Effector memory CD4-positive, alpha-beta T cell (primary cell): ENCODE measurements around the gene CYP4F11.
"Not testable (repeated sequence)": the region's sequence is repeated elsewhere in the genome, so short reads cannot be mapped to it uniquely, and the experiment has no call there.

Source experiments
- DNase-seq, 3 donors: peaks; one replicate each; pipeline ENCODE4 v3.0.0-alpha.2; 2020
- H3K27ac ChIP-seq: 2 replicates; pipeline ENCODE4 v1.7.0; 2013; ENCODE audit warnings: mild to moderate bottlenecking, low read length, moderate library complexity; ENCODE audit not compliant: insufficient read depth, poor library complexity, severe bottlenecking
- H3K27me3 ChIP-seq: replicated peaks from 2 replicates; pipeline ENCODE4 v1.7.0; 2013; ENCODE audit warnings: mild to moderate bottlenecking, low read length; ENCODE audit not compliant: insufficient read depth, control insufficient read depth, poor library complexity, severe bottlenecking
- H3K36me3 ChIP-seq: 2 replicates; pipeline ENCODE4 v1.7.0; 2013; ENCODE audit warnings: mild to moderate bottlenecking, low read length, moderate library complexity; ENCODE audit not compliant: control insufficient read depth, insufficient read depth
- H3K4me1 ChIP-seq: 2 replicates; pipeline ENCODE4 v1.7.0; 2013; ENCODE audit warnings: low read length, mild to moderate bottlenecking; ENCODE audit not compliant: control insufficient read depth, insufficient read depth, poor library complexity, severe bottlenecking
- H3K4me3 ChIP-seq: 2 replicates; pipeline ENCODE4 v1.7.0; 2013; ENCODE audit warnings: low read length, low read depth, mild to moderate bottlenecking; ENCODE audit not compliant: insufficient read depth, poor library complexity, severe bottlenecking
- H3K9me3 ChIP-seq: 2 replicates; pipeline ENCODE4 v1.7.0; 2013; ENCODE audit warnings: mild to moderate bottlenecking, low read length, moderate library complexity; ENCODE audit not compliant: control insufficient read depth

Gene CYP4F11

DNA sequence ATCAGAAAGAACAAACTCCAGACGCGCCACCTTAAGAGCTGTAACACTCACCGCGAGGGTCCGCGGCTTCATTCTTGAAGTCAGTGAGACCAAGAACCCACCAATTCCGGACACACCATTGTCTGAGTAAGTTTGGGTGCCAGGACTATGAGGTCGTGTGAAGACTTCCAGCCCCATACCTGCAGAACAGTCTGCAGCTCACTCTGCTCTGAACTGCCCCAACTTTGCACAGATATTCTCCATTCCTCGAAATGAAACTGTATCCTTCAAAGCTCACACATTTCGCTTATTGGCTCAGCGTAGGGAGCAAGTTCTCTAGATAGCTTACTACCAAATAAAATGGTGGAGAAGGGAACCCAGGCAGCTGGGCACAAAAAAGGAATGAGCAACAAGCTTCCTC, 33.8 kb downstream of the CYP4F11 start:
- Histone ChIP-seq H3K4me1 (no peaks in the 10 kb centered on the region), H3K27ac (no peak overlapping the region), H3K36me3 (no peaks in the 10 kb centered on the region), H3K4me3 (no peak overlapping the region), H3K27me3 (no peaks in the 10 kb centered on the region), H3K9me3 (no peaks in the 10 kb centered on the region)
- DNase-seq = no peak

- DNase-seq, H3K27ac ChIP-seq, H3K36me3 ChIP-seq, H3K27me3 ChIP-seq, H3K9me3 ChIP-seq, H3K4me1 ChIP-seq, H3K4me3 ChIP-seq: not testable (repeated sequence)
Observed at GRCh38 chr19:15900032-15900431, 34.3 kb downstream of the CYP4F11 start.

DNA sequence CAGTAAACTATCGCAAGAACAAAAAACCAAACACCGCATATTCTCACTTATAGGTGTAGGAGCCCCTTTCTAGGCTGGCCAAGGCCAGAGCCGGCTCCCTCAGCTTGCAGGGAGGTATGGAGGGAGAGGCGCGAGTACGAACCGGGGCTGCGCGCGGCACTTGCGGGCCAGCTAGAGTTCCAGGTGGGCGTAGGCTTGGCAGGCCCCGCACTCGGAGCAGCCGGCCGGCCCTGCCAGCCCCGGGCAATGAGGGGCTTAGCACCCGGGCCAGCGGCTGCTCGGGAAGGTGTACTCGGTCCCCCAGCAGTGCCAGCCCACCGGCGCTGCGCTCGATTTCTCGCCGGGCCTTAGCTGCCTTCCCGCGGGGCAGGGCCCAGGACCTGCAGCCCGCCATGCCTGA, 34.8 kb downstream of the CYP4F11 start:
- H3K4me3 ChIP-seq = not testable (repeated sequence)

GRCh38 chr19:15897738-15898276, 36.5 kb downstream of the CYP4F11 start, which contains the start of gene CYP4F2:
Gene CYP4F2 (minus strand): TSS chr19:15898074. CDS start chr19:15897611, 463 bp downstream.
- H3K27ac ChIP-seq = no peak within 1 kb of the TSS
- H3K36me3 ChIP-seq = no peaks in the 10 kb centered on the region
- H3K4me3 ChIP-seq = no peak within 1 kb of the TSS
- H3K4me1 ChIP-seq = no peaks in the 10 kb centered on the region
- H3K9me3 ChIP-seq = no peaks in the 10 kb centered on the region
- H3K27me3 ChIP-seq = no peaks in the 10 kb centered on the region
- DNase-seq = no peak

More for the DNA sequence above, 34.8 kb downstream of the CYP4F11 start:
- not testable (repeated sequence) for H3K27ac ChIP-seq, H3K4me1 ChIP-seq, H3K27me3 ChIP-seq, H3K36me3 ChIP-seq, H3K9me3 ChIP-seq, DNase-seq

DNA sequence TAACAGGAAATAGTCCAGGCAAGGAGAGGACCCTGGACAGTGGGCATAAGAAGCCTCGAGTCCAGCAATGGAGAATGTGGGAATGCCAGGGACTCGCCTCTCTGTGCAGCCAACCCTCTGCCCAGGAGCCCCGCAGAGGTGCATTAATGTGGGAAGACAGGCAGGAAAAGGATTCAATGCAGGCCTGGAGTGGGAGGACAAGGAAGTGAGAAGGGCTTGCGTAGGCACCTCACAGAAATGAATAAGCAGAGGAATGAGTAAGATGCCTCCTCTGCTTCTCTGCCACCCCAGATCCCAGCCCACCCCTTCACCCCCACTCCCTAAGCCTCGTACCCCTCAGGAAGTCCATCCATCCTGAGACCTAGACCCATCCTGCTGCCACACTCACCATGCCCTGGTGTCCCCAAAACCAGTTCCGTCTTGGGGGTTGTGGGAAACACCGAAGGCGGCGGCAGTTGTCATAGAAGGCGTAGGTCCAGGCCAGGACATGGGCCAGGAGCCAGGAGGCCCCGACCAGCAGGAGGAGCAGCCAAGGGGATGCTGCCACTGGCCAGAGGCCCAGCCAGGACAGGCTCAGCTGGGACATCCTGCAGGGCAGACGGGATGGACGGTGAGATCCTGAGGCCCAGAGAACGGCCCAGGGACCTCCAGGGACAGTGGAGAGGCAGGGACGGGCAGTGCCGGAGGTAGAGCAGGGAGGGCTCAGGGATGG, 37.1 kb downstream of the CYP4F11 start:
- Histone ChIP-seq H3K9me3 (no peaks in the 10 kb centered on the region), H3K4me1 (no peaks in the 10 kb centered on the region), H3K27ac (no peak overlapping the region), H3K4me3 (no peak overlapping the region), H3K27me3 (no peaks in the 10 kb centered on the region), H3K36me3 (no peaks in the 10 kb centered on the region)
- no peak for DNase-seq

DNA sequence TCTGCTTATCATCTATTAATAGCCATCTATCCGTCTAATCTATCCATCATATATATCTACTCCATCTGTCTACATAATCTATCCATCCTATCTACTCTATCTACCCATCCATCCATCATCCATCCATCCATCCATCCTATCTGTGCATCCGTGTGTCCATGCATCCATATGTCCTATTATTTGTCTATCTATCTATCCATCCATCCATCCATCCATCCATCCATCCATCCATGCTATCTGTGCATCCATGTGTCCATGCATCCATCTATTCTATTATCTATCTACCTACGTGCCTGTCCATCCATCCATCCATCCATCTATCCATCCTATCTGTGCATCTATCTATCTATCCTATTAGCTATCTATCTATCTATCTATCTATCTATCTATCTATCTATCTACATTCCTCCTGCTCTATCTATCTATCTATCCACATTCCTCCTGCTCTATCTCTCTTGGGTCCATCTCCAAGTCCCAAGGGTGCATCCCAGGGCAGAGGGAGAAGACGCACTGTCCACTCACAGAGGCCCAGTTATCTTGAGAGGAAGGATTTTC, 38.4 kb downstream of the CYP4F11 start:
- H3K27me3 ChIP-seq = no peaks in the 10 kb centered on the region
- DNase-seq = no peak
- H3K4me3 ChIP-seq = no peak overlapping the region
- no peaks in the 10 kb centered on the region for H3K9me3 ChIP-seq
- H3K27ac ChIP-seq = no peak overlapping the region
- no peaks in the 10 kb centered on the region for H3K36me3 ChIP-seq
- no peaks in the 10 kb centered on the region for H3K4me1 ChIP-seq

DNA sequence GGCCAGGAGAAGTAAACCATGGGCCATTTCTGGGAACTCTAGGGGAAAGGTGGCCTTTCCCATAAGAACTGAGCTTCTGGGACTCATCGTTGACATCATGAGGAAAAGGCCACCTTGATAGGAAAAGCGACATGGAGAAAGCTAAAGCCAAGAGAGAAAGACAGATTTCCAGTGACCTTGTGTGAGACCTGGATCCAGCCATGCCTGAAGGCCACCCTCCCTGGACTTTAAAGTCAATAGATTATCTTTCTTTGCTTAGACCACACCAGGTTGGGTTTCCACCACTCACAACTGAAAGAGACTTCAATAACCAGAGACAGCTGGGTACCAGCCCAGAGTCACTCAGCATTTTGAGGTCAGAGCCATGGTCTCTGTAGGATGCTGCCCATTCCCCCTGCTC, 40.0 kb downstream of the CYP4F11 start:
- no peaks in the 10 kb centered on the region for H3K27me3 ChIP-seq
- DNase-seq = no peak
- H3K9me3 ChIP-seq = no peaks in the 10 kb centered on the region
- no peaks in the 10 kb centered on the region for H3K36me3 ChIP-seq
- H3K4me1 ChIP-seq = no peaks in the 10 kb centered on the region
- H3K27ac ChIP-seq = no peak overlapping the region
- H3K4me3 ChIP-seq = no peak overlapping the region

DNA sequence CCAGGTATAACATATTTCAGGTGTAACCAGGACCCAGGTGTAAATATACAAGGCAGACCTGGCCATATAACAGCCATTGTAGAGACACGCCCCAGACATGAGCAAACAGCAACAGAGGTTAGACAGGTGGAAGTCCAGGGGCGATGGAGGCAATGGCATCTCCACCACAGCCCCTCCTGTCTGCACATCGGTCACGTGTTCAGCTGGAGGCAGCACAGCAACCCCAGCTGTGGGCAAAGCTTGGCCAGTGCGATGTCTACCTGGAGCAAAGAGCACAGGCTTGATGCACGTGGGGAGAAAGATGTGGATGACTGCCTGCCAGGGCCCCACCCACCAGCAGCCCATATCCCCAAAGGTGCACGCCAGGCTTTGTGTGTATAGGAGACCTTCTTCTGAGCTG, 40.9 kb downstream of the CYP4F11 start:
- Histone ChIP-seq H3K27ac (no peak overlapping the region), H3K27me3 (no peaks in the 10 kb centered on the region), H3K4me1 (no peaks in the 10 kb centered on the region), H3K4me3 (no peak overlapping the region), H3K9me3 (no peaks in the 10 kb centered on the region), H3K36me3 (no peaks in the 10 kb centered on the region)
- DNase-seq = no peak

GRCh38 chr19:15892012-15892411, 42.3 kb downstream of the CYP4F11 start:
- H3K9me3 ChIP-seq = no peaks in the 10 kb centered on the region
- no peaks in the 10 kb centered on the region for H3K27me3 ChIP-seq
- no peak overlapping the region for H3K4me3 ChIP-seq
- DNase-seq = no peak
- no peaks in the 10 kb centered on the region for H3K36me3 ChIP-seq
- no peak overlapping the region for H3K27ac ChIP-seq
- H3K4me1 ChIP-seq = no peaks in the 10 kb centered on the region

DNA sequence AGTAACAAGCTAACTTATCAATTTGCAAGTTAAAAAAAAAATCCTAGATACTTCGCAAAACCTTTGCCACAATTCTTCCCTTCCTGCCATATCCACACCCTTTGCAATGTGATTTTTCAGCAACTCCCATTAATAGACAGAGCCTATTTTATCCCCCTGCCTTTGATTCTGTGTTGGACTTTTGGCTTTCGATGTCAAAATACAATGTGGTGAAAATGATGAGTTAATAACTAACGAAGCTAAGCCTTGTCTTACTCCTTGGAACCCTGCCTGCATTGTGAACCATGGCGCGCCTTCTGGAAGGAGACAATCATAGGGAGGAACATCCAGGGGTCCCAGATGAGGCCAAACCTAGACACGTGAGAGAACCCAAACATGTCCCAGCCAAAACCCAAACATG, 42.9 kb downstream of the CYP4F11 start:
- Histone ChIP-seq H3K36me3 (no peaks in the 10 kb centered on the region), H3K4me3 (no peak overlapping the region), H3K27me3 (no peaks in the 10 kb centered on the region), H3K9me3 (no peaks in the 10 kb centered on the region), H3K27ac (no peak overlapping the region), H3K4me1 (no peaks in the 10 kb centered on the region)
- DNase-seq = no peak
